Upper lobe of left lung (tissue), 4 donors: ENCODE results near the gene LBP.
"Not testable (repeated sequence)": the region's sequence is repeated elsewhere in the genome, so short reads cannot be mapped to it uniquely, and the experiment has no call there.

ENCODE experiments used
- CTCF ChIP-seq, 6 experiments: fragments of 450-650 bp in 4 of 6; fragments of 200-600 bp in 2 of 6; sonication (generic) in 2 of 6; IDR thresholded peaks; one replicate each; pipeline ENCODE4 v1.5.1; 2016 to 2019; ENCODE audit warnings: antibody characterized with exemption in 6 of 6
- POLR2A ChIP-seq, 4 donors: fragments of 450-650 bp; IDR thresholded peaks; one replicate each; pipeline ENCODE4 v1.5.1; 2016 to 2017; ENCODE audit warnings: antibody characterized with exemption in 4 of 4, mild to moderate bottlenecking in 2 of 4

GRCh38 chr20:38314350-38314749, 31.9 kb upstream of the LBP start:
- TF ChIP-seq POLR2A, CTCF (IDR thresholded peaks at IDR 0.05): not testable (repeated sequence)
